PC-9 (cell line): ENCODE data around the gene ADAT1. TPM values are rescaled to one million over a fixed set of nuclear protein-coding genes. Genes with fewer than 3 reads are reported as not detected.

Experiments
- BruUV-seq: library from RNA; stranded (reverse); fragments of 400-500 nt; replicated peaks from 2 replicates; lab custom pipeline; 2021; lab: Mats Ljungman, UMichigan
- CTCF ChIA-PET: fragments of 300-600 bp; sonication (Branson Sonifier 250); formaldehyde crosslinking; loops from one replicate; lab custom pipeline; 2022; ENCODE audit warnings: antibody characterized with exemption; lab: Charles Lee
- POLR2A ChIA-PET: fragments of 300-600 bp; sonication (Branson Sonifier 250); formaldehyde crosslinking; loops from one replicate; lab custom pipeline; 2022; ENCODE audit warnings: antibody characterized with exemption; ENCODE audit not compliant: unreplicated experiment; lab: Charles Lee
- DNase-seq, 2 experiments: peaks; one replicate each; pipeline versions ENCODE4 v3.0.0 to v3.0.0-alpha.2; 2015 to 2022; ENCODE audit warnings: mixed read lengths in 1 of 2
- H2AFZ ChIP-seq: fragments of 200-600 bp; sonication (generic); 2 replicates; pipeline ENCODE4 v1.8.1; 2017; ENCODE audit warnings: antibody characterized with exemption
- H3F3A ChIP-seq: fragments of 200-600 bp; sonication (generic); 2 replicates; pipeline ENCODE4 v1.8.1; 2017; ENCODE audit warnings: antibody characterized with exemption, mild to moderate bottlenecking, low read depth; ENCODE audit not compliant: insufficient read depth
- H3K27ac ChIP-seq: fragments of 200-600 bp; sonication (generic); 2 replicates; pipeline ENCODE4 v1.6.1; 2016; ENCODE audit warnings: mixed run types
- H3K27me3 ChIP-seq: fragments of 200-600 bp; sonication (generic); 2 replicates; pipeline ENCODE4 v1.6.1; 2016; ENCODE audit warnings: low read depth, mixed run types; ENCODE audit not compliant: insufficient read depth
- H3K36me3 ChIP-seq: fragments of 200-600 bp; sonication (generic); 2 replicates; pipeline ENCODE4 v1.6.1; 2016; ENCODE audit warnings: low read depth, mixed run types
- H3K4me1 ChIP-seq: fragments of 200-600 bp; sonication (generic); replicated peaks from 2 replicates; pipeline ENCODE4 v1.6.1; 2016; ENCODE audit warnings: mixed run types; ENCODE audit not compliant: insufficient read depth
- H3K4me2 ChIP-seq: fragments of 200-600 bp; sonication (generic); 2 replicates; pipeline ENCODE4 v1.6.1; 2017; ENCODE audit warnings: mixed run types
- H3K4me3 ChIP-seq: fragments of 200-600 bp; sonication (generic); 2 replicates; pipeline ENCODE4 v1.6.1; 2016; ENCODE audit warnings: mixed run types
- H3K79me2 ChIP-seq: fragments of 200-600 bp; sonication (generic); 2 replicates; pipeline ENCODE4 v1.6.1; 2017; ENCODE audit warnings: low read depth, mixed run types
- H3K9me2 ChIP-seq: fragments of 200-600 bp; sonication (generic); 2 replicates; pipeline ENCODE4 v1.8.1; 2017; ENCODE audit warnings: mild to moderate bottlenecking; ENCODE audit not compliant: insufficient read depth
- H3K9me3 ChIP-seq: fragments of 200-600 bp; sonication (generic); 2 replicates; pipeline ENCODE4 v1.8.1; 2016; ENCODE audit warnings: low read depth; ENCODE audit not compliant: insufficient read depth
- H4K20me1 ChIP-seq: fragments of 200-600 bp; sonication (generic); 2 replicates; pipeline ENCODE4 v1.8.1; 2017; ENCODE audit not compliant: insufficient read depth
- EZH2 ChIP-seq: fragments of 200-600 bp; sonication (generic); IDR thresholded peaks from 2 replicates; pipeline ENCODE4 v1.8.0; 2017; ENCODE audit warnings: antibody characterized with exemption, low read depth
- intact Hi-C: fragments of 100-400 bp; cut with micrococcal nuclease; formaldehyde crosslinking; loops from one replicate; pipeline ENCODE4 v1.10.0; 2022; ENCODE audit not compliant: unreplicated experiment
- total RNA-seq: library from RNA; stranded (reverse); gene quantifications from 2 replicates; pipeline ENCODE4 v1.2.3, GENCODE V29; 2021
- TF ChIP-seq, protein P1 (sequence below): fragments of 200-600 bp; sonication (generic); conservative IDR thresholded peaks from 2 replicates; pipeline ENCODE4 v1.6.1; 2017; ENCODE audit warnings: mixed run types, antibody characterized with exemption, mild to moderate bottlenecking, moderate library complexity

ADAT1 gene
- total RNA-seq, 1 experiment from 2014 or later, result 66.4 TPM

DNA sequence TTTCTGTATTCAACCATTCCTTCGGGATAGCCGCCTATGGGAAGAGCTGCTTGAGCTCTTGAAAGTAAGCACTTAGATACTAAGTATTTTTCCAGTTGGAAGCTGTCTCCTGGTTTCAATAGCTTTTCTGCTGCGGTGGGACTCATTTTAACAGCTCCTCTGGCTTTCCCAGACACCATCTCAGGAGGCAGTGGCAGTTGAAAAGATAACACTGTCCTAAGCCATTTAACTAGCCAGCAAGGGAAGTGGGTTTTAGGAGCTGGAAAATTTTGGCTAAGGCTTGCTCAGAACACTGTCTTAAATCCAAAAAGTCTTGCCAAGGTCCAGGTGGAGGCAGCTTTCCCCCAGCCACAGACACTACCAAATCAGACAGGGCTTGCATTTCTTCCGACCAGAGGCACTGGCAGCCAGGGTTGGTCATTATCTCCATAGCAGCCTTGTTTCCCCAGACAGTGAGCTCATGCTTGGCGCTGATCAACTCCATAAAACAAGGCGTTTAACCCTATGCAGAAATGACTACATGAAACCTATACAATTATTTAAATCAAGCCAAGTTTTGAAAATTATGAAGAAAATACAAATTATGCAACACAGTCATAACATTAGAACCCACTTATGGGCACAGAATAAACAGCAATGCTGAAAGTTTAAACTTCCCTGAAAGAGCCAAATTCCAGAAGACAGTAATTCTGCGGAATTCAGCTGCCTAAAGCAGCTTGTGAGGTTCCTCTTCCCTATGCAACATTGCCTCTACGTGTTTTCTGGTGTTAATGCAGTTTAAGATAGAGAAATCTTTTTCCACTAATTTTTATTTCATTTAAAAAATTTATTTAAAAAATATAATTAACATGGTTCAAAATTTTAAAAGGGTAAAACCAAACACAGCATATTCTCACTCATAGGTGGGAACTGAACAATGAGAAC lies 31.9 kb downstream of the ADAT1 start:
- intact Hi-C loops, result no loop called here

GRCh38 chr16:75589306-75589705 lies 33.8 kb downstream of the ADAT1 start:
- no peaks in the 10 kb centered on the region for H3K9me3 ChIP-seq
- no peak overlapping the region for H2AFZ ChIP-seq
- intact Hi-C loops, result no loop called here
- H3K4me1 ChIP-seq, result no peaks in the 10 kb centered on the region
- CTCF ChIA-PET, result no interaction called here
- no peak overlapping the region for H3K4me3 ChIP-seq
- no peaks in the 10 kb centered on the region for H3F3A ChIP-seq
- H3K36me3 ChIP-seq, result no peaks in the 10 kb centered on the region
- H4K20me1 ChIP-seq, result no peaks in the 10 kb centered on the region
- no TSS peak for BruUV-seq
- H3K9me2 ChIP-seq, result no peaks in the 10 kb centered on the region
- H3K27me3 ChIP-seq, result no peaks in the 10 kb centered on the region
- DNase-seq, result no peak
- no peak overlapping the region for H3K27ac ChIP-seq
- H3K4me2 ChIP-seq, result no peak overlapping the region
- H3K79me2 ChIP-seq, result no peaks in the 10 kb centered on the region
- TF ChIP-seq EZH2, result no peak
- TF ChIP-seq, protein P1, sequence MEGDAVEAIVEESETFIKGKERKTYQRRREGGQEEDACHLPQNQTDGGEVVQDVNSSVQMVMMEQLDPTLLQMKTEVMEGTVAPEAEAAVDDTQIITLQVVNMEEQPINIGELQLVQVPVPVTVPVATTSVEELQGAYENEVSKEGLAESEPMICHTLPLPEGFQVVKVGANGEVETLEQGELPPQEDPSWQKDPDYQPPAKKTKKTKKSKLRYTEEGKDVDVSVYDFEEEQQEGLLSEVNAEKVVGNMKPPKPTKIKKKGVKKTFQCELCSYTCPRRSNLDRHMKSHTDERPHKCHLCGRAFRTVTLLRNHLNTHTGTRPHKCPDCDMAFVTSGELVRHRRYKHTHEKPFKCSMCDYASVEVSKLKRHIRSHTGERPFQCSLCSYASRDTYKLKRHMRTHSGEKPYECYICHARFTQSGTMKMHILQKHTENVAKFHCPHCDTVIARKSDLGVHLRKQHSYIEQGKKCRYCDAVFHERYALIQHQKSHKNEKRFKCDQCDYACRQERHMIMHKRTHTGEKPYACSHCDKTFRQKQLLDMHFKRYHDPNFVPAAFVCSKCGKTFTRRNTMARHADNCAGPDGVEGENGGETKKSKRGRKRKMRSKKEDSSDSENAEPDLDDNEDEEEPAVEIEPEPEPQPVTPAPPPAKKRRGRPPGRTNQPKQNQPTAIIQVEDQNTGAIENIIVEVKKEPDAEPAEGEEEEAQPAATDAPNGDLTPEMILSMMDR, result no peak
- POLR2A ChIA-PET, result no interaction called here

More for the DNA sequence above, 31.9 kb downstream of the ADAT1 start:
- Histone ChIP-seq H3K27me3 (no peaks in the 10 kb centered on the region), H3K9me3 (no peaks in the 10 kb centered on the region), H3K27ac (no peak overlapping the region), H3F3A (no peaks in the 10 kb centered on the region), H3K9me2 (no peaks in the 10 kb centered on the region), H3K4me1 (no peaks in the 10 kb centered on the region), H2AFZ (no peak overlapping the region), H3K79me2 (no peaks in the 10 kb centered on the region), H3K4me3 (no peak overlapping the region), H3K36me3 (no peaks in the 10 kb centered on the region), H3K4me2 (no peak overlapping the region), H4K20me1 (no peaks in the 10 kb centered on the region)
- DNase-seq, result no peak
- no TSS peak for BruUV-seq
- CTCF ChIA-PET, result no interaction called here
- POLR2A ChIA-PET, result no interaction called here
- TF ChIP-seq EZH2, result no peak
- TF ChIP-seq, protein P1, result no peak

- Histone ChIP-seq H3K4me2 (no peak overlapping the region), H3K9me2 (no peaks in the 10 kb centered on the region), H3K27ac (no peak overlapping the region), H3K36me3 (no peaks in the 10 kb centered on the region), H3K9me3 (no peaks in the 10 kb centered on the region), H3K4me1 (no peaks in the 10 kb centered on the region), H2AFZ (no peak overlapping the region), H3K4me3 (no peak overlapping the region), H4K20me1 (no peaks in the 10 kb centered on the region), H3K79me2 (no peaks in the 10 kb centered on the region), H3K27me3 (no peaks in the 10 kb centered on the region), H3F3A (no peaks in the 10 kb centered on the region)
- intact Hi-C loops, result no loop called here
- POLR2A ChIA-PET, result interaction anchor here (0.5 kb wide), 1 partner anchor 653 kb away, joined by 7 read pairs; no protein-coding TSS in a partner anchor
- no TSS peak for BruUV-seq
- no peak for TF ChIP-seq EZH2
- TF ChIP-seq, protein P1, result no peak
- CTCF ChIA-PET, result no interaction called here
- no peak for DNase-seq
These were observed 34.4 kb downstream of the ADAT1 start for GRCh38 chr16:75588716-75589115.
